T1000 (cell line): Measurements from ENCODE around the gene TTC29.
"Not testable (repeated sequence)": the region's sequence is repeated elsewhere in the genome, so short reads cannot be mapped to it uniquely, and the experiment has no call there.

Experiments
- DNase-seq: peaks from one replicate; lab custom pipeline; 2025; ENCODE audit warnings: mixed read lengths; lab: John Stamatoyannopoulos, UW

TTC29 gene

DNA sequence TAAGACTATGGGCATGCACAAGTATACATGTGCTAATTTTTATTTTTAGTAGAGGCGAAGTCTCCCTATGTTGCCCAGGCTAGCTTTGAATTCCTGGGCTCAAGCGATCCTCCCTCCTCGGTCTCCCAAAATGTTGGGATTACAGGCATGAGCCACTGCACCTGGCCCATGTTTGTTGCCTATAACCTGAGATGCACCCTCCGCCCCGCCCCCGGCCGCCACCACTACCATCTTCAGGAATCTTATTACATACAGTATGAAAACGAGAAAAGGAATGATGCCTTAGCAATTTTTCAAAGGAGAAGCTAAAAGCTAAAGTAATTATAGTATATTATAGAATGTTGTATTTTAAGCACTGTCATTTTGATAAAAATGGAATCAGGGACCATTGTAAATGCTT, 245.8 kb downstream of the TTC29 start:
- DNase-seq, result no peak

DNA sequence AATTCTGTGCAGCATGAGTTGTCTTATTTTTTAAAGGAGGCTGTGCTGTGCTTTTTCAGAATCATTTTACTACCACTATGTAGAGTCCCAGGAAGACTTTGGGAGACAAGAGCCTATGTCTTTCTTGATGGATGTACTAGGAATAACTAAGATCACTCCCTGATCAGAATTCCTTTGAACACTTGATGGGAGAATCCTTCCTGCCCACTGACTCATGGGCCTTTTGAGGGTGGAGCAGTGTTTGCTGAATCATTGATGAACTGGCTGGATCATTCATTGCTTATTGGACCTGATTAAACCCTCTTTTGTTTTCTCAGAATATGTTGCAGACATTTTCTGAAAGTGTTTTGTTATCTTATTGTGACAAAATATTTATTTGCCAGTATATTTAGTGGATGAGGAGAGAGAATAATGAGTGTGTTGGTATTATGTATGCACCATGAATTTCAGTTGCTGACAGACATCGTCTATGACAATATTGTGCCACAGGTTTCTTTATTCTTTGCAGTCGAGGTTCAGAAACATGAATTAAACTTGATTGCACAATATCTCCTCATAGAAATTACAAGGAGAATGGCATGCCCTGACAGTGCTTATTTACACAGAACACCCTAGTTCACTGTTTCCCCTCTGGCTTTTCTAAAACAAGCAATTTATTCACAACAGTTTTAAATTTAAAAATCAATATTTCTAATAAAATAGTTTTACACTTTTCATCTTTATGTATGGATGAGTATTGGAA, 270.7 kb downstream of the TTC29 start:
- no peak for DNase-seq

DNA sequence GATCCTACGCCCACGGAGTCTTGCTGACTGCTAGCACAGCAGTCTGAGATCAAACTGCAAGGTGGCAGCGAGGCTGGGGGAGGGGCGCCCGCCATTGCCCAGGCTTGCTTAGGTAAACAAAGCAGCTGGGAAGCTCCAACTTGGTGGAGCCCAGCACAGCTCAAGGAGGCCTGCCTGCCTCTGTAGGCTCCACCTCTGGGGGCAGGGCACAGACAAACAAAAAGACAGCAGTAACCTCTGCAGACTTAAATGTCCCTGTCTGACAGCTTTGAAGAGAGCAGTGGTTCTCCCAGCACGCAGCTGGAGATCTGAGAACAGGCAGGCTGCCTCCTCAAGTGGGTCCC, 281.7 kb downstream of the TTC29 start:
- not testable (repeated sequence) for DNase-seq

DNA sequence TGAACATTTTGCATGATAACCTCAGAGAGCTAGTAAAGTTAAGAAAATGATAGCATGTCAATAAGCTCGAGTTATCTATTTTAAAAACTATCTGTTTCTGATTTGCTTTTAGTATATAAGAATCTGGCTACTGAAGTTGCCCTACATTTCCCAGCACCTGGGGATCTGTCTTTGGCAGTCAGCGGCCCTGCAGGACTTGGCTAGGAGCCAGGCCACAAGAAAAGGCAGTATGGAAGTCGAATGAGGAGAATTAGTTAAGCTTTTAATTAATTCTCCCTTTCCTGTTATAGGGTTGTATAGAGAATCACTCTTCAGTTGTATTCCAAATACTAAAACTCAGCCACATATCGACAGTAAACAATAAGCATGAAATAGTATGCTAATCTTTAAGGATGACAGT, 284.3 kb downstream of the TTC29 start:
- DNase-seq, result no peak
